IMR-90 (cell line): ENCODE results near the gene CTDSPL. TPM values are rescaled to one million over a fixed set of nuclear protein-coding genes. Genes with fewer than 3 reads are reported as not detected.

ENCODE experiments used
- ATAC-seq: fragments of 200-7000 bp; cut with Tn5 transposase; 2 replicates; pipeline ENCODE4 v1.9.1; 2020; ENCODE audit warnings: low read depth, mild to moderate bottlenecking, moderate library complexity
- BruUV-seq: library from RNA; stranded (reverse); fragments of 400-500 nt; replicated peaks from 2 replicates; lab custom pipeline; 2021; lab: Mats Ljungman, UMichigan
- CTCF ChIA-PET: fragments of 300-600 bp; formaldehyde crosslinking; extraction: SDS; loops from one replicate; lab custom pipeline; 2021; ENCODE audit warnings: antibody characterized with exemption; lab: Yijun Ruan, JAX
- POLR2A ChIA-PET: fragments of 300-600 bp; sonication (Branson Sonifier 250); formaldehyde crosslinking; loops from one replicate; lab custom pipeline; 2022; ENCODE audit warnings: antibody characterized with exemption; ENCODE audit not compliant: unreplicated experiment; lab: Charles Lee
- DNase-seq: peaks from one replicate; pipeline ENCODE4 v3.0.0; 2013
- H2AFZ ChIP-seq: replicated peaks from 2 replicates; pipeline ENCODE3; 2013; ENCODE audit warnings: low read length, mild to moderate bottlenecking; ENCODE audit not compliant: poor library complexity
- H2AK5ac ChIP-seq: 2 replicates; pipeline ENCODE4 v1.6.1; 2013; ENCODE audit warnings: low read depth, low read length, inconsistent platforms
- H2AK9ac ChIP-seq: replicated peaks from 2 replicates; pipeline ENCODE3; 2013; ENCODE audit warnings: mild to moderate bottlenecking, low read depth, low read length, moderate library complexity; ENCODE audit not compliant: poor library complexity
- H2BK120ac ChIP-seq: 2 replicates; pipeline ENCODE4 v1.6.1; 2013; ENCODE audit warnings: low read depth, low read length, inconsistent platforms
- H2BK15ac ChIP-seq: 3 replicates; pipeline ENCODE4 v1.6.1; 2013; ENCODE audit warnings: low read depth, low read length, inconsistent platforms
- H2BK20ac ChIP-seq: 2 replicates; pipeline ENCODE4 v1.6.1; 2013; ENCODE audit warnings: low read depth, mild to moderate bottlenecking, inconsistent platforms, low read length, moderate library complexity
- H2BK5ac ChIP-seq: 2 replicates; pipeline ENCODE4 v1.6.1; 2013; ENCODE audit warnings: mild to moderate bottlenecking, low read depth, low read length, inconsistent platforms; ENCODE audit not compliant: poor library complexity, severe bottlenecking
- H3K14ac ChIP-seq: replicated peaks from 2 replicates; pipeline ENCODE4 v1.6.1; 2013; ENCODE audit warnings: low read depth, low read length, inconsistent platforms
- H3K18ac ChIP-seq: 2 replicates; pipeline ENCODE4 v1.6.1; 2013; ENCODE audit warnings: low read depth, low read length, control low read depth
- H3K23ac ChIP-seq: 2 replicates; pipeline ENCODE4 v1.6.1; 2013; ENCODE audit warnings: low read depth, low read length, inconsistent platforms
- H3K27ac ChIP-seq: 2 replicates; pipeline ENCODE4 v1.5.1; 2013; ENCODE audit warnings: mild to moderate bottlenecking, control low read depth, low read length; ENCODE audit not compliant: insufficient read depth
- H3K27me3 ChIP-seq: 2 replicates; pipeline ENCODE4 v1.6.1; 2013; ENCODE audit warnings: low read length; ENCODE audit not compliant: control insufficient read depth, insufficient read depth
- H3K36me3 ChIP-seq: 2 replicates; pipeline ENCODE4 v1.6.1; 2013; ENCODE audit warnings: low read length, mixed read lengths; ENCODE audit not compliant: control insufficient read depth, insufficient read depth
- H3K4ac ChIP-seq: 2 replicates; pipeline ENCODE4 v1.6.1; 2013; ENCODE audit warnings: low read depth, low read length, inconsistent platforms
- H3K4me1 ChIP-seq: 2 replicates; pipeline ENCODE4 v1.6.1; 2013; ENCODE audit warnings: low read length, mixed read lengths; ENCODE audit not compliant: control insufficient read depth, insufficient read depth
- H3K4me2 ChIP-seq: 2 replicates; pipeline ENCODE4 v1.6.1; 2013; ENCODE audit warnings: low read depth, mild to moderate bottlenecking, control low read depth, low read length, moderate library complexity
- H3K4me3 ChIP-seq: 2 replicates; pipeline ENCODE4 v1.5.1; 2013; ENCODE audit warnings: low read depth, mild to moderate bottlenecking, control low read depth, low read length, moderate library complexity; ENCODE audit not compliant: insufficient read depth
- H3K56ac ChIP-seq: 2 replicates; pipeline ENCODE4 v1.6.1; 2013; ENCODE audit warnings: low read length, inconsistent platforms; ENCODE audit not compliant: insufficient read depth; ENCODE audit errors: extremely low read depth
- H3K79me1 ChIP-seq, 2 experiments: 2 replicates each; pipeline ENCODE4 v1.6.1; 2013; ENCODE audit warnings: low read length in 2 of 2, inconsistent platforms in 1 of 2, low read depth in 1 of 2
- H3K9ac ChIP-seq: 2 replicates; pipeline ENCODE4 v1.6.1; 2013; ENCODE audit warnings: low read depth, low read length, control low read depth
- H3K9me1 ChIP-seq: 2 replicates; pipeline ENCODE4 v1.6.1; 2013; ENCODE audit warnings: low read length, inconsistent platforms; ENCODE audit not compliant: insufficient read depth
- H3K9me3 ChIP-seq: 2 replicates; pipeline ENCODE4 v1.6.1; 2013; ENCODE audit warnings: low read length; ENCODE audit not compliant: control insufficient read depth, insufficient read depth
- H4K20me1 ChIP-seq: 2 replicates; pipeline ENCODE4 v1.6.1; 2013; ENCODE audit warnings: low read length, inconsistent platforms; ENCODE audit not compliant: insufficient read depth
- H4K5ac ChIP-seq: 2 replicates; pipeline ENCODE4 v1.6.1; 2013; ENCODE audit warnings: mild to moderate bottlenecking, low read depth, low read length, control low read depth
- H4K8ac ChIP-seq, 2 experiments: 2 replicates each; pipeline ENCODE4 v1.6.1; 2013; ENCODE audit warnings: low read depth in 2 of 2, low read length in 2 of 2, control low read depth in 1 of 2, inconsistent platforms in 1 of 2
- H4K91ac ChIP-seq: 2 replicates; pipeline ENCODE4 v1.6.1; 2013; ENCODE audit warnings: low read depth, low read length, inconsistent platforms; ENCODE audit not compliant: insufficient read depth
- BHLHE40 ChIP-seq: fragments of 150-350 bp; IDR thresholded peaks from 2 replicates; pipeline ENCODE4 v1.6.1; 2016; ENCODE audit warnings: mild to moderate bottlenecking, low read depth, low read length
- CHD1 ChIP-seq: IDR thresholded peaks from 2 replicates; pipeline ENCODE4 v1.6.1; 2012; ENCODE audit warnings: low read depth, low read length, improper control_type of control experiment
- ELK1 ChIP-seq: fragments of 150-350 bp; IDR thresholded peaks from 2 replicates; pipeline ENCODE4 v1.6.1; 2016; ENCODE audit warnings: low read depth, mild to moderate bottlenecking, low read length, moderate library complexity, borderline replicate concordance
- MAFK ChIP-seq: IDR thresholded peaks from 2 replicates; pipeline ENCODE4 v1.6.1; 2012; ENCODE audit warnings: low read depth, low read length, improper control_type of control experiment
- MAZ ChIP-seq: IDR thresholded peaks from 2 replicates; pipeline ENCODE4 v1.6.1; 2012; ENCODE audit warnings: low read depth, mild to moderate bottlenecking, low read length, improper control_type of control experiment, moderate library complexity, borderline replicate concordance
- MXI1 ChIP-seq: IDR thresholded peaks from 2 replicates; pipeline ENCODE4 v1.6.1; 2012; ENCODE audit warnings: low read depth, mild to moderate bottlenecking, low read length, moderate library complexity, borderline replicate concordance
- NFE2L2 ChIP-seq: fragments of 150-350 bp; IDR thresholded peaks from 2 replicates; pipeline ENCODE4 v1.6.1; 2016; ENCODE audit warnings: low read depth, mild to moderate bottlenecking, low read length
- POLR2A ChIP-seq: IDR thresholded peaks from 2 replicates; pipeline ENCODE4 v1.6.1; 2012; ENCODE audit warnings: mild to moderate bottlenecking, low read depth, low read length
- RCOR1 ChIP-seq: IDR thresholded peaks from 2 replicates; pipeline ENCODE4 v1.6.1; 2012; ENCODE audit warnings: mild to moderate bottlenecking, low read length, improper control_type of control experiment; ENCODE audit not compliant: insufficient replicate concordance
- SMC3 ChIP-seq: fragments of 150-350 bp; IDR thresholded peaks from 2 replicates; pipeline ENCODE4 v1.6.1; 2016; ENCODE audit warnings: low read depth, mild to moderate bottlenecking, antibody characterized with exemption, low read length, moderate library complexity
- WGBS, 2 experiments: methylation state at CpG; one replicate each; pipeline versions ENCODE4 v1.1.5 to v1.1.7; 2013; ENCODE audit warnings: missing lambda C conversion rate in 2 of 2; ENCODE audit not compliant: insufficient read length in 1 of 2; ENCODE audit errors: extremely low coverage in 2 of 2; 5-methylcytosine and 5-hydroxymethylcytosine counted together
- dilution Hi-C: fragments of 300-500 bp; cut with HindIII; formaldehyde crosslinking; loops from one replicate; pipeline ENCODE4 v1.14.3; 2018; ENCODE audit warnings: low sequenced_read_pairs; ENCODE audit not compliant: unreplicated experiment
- in situ Hi-C: fragments of 300-500 bp; cut with MboI; formaldehyde crosslinking; loops from 3 replicates; pipeline ENCODE4 v1.14.3; 2019; ENCODE audit warnings: low sequenced_read_pairs, inconsistent platforms, mixed read lengths
- intact Hi-C: fragments of 100-400 bp; cut with micrococcal nuclease; formaldehyde crosslinking; loops from 2 replicates; pipeline ENCODE4 v1.10.0; 2022
- polyA plus RNA-seq, 3 experiments: library from polyadenylated mRNA; depleted of rRNA; stranded (reverse); fragments of >200 nt; gene quantifications; 2 replicates each; pipeline ENCODE4 v1.2.3, GENCODE V29; 2012; ENCODE audit warnings: low replicate concordance in 1 of 3
- total RNA-seq: library from RNA; depleted of rRNA; stranded (reverse); fragments of >200 nt; gene quantifications from 2 replicates; pipeline ENCODE4 v1.2.3, GENCODE V29; 2012
- TF ChIP-seq, protein P1 (sequence below): fragments of 150-350 bp; IDR thresholded peaks from 2 replicates; pipeline ENCODE4 v1.6.1; 2017; ENCODE audit warnings: mild to moderate bottlenecking, antibody characterized with exemption, low read length, low read depth

The CTDSPL gene
- total and polyA plus RNA-seq, 2 of the 4 experiments (the other 2 are of a cell fraction), result 24.5 to 29.0 TPM

GRCh38 chr3:37891227-37891626 is 29.5 kb downstream of the CTDSPL start:
- H3K4me2 ChIP-seq, result no peak overlapping the region

More at GRCh38 chr3:37891227-37891626, 29.5 kb downstream of the CTDSPL start:
- Histone ChIP-seq H3K9me3 (no peaks in the 10 kb centered on the region), H4K20me1 (peaks cover 55% of the 10 kb centered on the region; the same call in 1 of the 2 replicates), H3K27me3 (no peaks in the 10 kb centered on the region), H3K23ac (no peak overlapping the region), H4K91ac (no peak overlapping the region), H2BK15ac (no peak overlapping the region), H2BK5ac (no peak overlapping the region), H3K27ac (no peak overlapping the region), H3K9ac (no peak overlapping the region), H3K4me1 (peaks cover 9% of the 10 kb centered on the region), H3K18ac (no peak overlapping the region), H3K9me1 (peaks cover 25% of the 10 kb centered on the region), H3K4me3 (no peak overlapping the region), H3K79me1 (peaks cover 44 to 64% of the 10 kb centered on the region in 2 experiments), H2BK120ac (no peak overlapping the region), H3K56ac (no peak overlapping the region), H4K5ac (no peak overlapping the region), H4K8ac (no peak overlapping the region), H3K36me3 (no peaks in the 10 kb centered on the region), H3K14ac (no peak overlapping the region; the same call in 1 of the 2 replicates), H2AK5ac (peak overlapping the region; percentile 2; the same call in 1 of the 2 replicates), H2AK9ac (no peak overlapping the region), H2BK20ac (no peak overlapping the region), H3K4ac (no peak overlapping the region), H2AFZ (no peak overlapping the region)
- ChIA-PET POLR2A (no interaction called here), CTCF (no interaction called here)
- no peak for TF ChIP-seq MAZ
- no peak for TF ChIP-seq MXI1
- TF ChIP-seq NFE2L2, result no peak
- no peak for TF ChIP-seq SMC3
- no peak for TF ChIP-seq BHLHE40
- TF ChIP-seq POLR2A, result no peak
- no peak for TF ChIP-seq ELK1
- TF ChIP-seq, protein P1, sequence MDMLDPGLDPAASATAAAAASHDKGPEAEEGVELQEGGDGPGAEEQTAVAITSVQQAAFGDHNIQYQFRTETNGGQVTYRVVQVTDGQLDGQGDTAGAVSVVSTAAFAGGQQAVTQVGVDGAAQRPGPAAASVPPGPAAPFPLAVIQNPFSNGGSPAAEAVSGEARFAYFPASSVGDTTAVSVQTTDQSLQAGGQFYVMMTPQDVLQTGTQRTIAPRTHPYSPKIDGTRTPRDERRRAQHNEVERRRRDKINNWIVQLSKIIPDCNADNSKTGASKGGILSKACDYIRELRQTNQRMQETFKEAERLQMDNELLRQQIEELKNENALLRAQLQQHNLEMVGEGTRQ, result no peak
- TF ChIP-seq RCOR1, result no peak
- TF ChIP-seq MAFK, result no peak
- TF ChIP-seq CHD1, result no peak
- DNase-seq (no peak), ATAC-seq (no peak)
- intact Hi-C loops, result no loop called here
- dilution Hi-C loops, result no loop called here
- in situ Hi-C loops, result no loop called here
- WGBS, 2 experiments, result no CpG with 5 or more reads among the region's 3 CpGs
- no TSS peak for BruUV-seq
